Measurements from ENCODE around the gene IMP3. TPM values are rescaled to one million over a fixed set of nuclear protein-coding genes. Genes with fewer than 3 reads are reported as not detected.

Gene IMP3
- total and polyA plus RNA-seq, 9 of the 15 experiments (the other 6 are each of a cell fraction or from before 2014, with no cell fraction given): 14.5 to 160 (median 74.4) TPM

DNA sequence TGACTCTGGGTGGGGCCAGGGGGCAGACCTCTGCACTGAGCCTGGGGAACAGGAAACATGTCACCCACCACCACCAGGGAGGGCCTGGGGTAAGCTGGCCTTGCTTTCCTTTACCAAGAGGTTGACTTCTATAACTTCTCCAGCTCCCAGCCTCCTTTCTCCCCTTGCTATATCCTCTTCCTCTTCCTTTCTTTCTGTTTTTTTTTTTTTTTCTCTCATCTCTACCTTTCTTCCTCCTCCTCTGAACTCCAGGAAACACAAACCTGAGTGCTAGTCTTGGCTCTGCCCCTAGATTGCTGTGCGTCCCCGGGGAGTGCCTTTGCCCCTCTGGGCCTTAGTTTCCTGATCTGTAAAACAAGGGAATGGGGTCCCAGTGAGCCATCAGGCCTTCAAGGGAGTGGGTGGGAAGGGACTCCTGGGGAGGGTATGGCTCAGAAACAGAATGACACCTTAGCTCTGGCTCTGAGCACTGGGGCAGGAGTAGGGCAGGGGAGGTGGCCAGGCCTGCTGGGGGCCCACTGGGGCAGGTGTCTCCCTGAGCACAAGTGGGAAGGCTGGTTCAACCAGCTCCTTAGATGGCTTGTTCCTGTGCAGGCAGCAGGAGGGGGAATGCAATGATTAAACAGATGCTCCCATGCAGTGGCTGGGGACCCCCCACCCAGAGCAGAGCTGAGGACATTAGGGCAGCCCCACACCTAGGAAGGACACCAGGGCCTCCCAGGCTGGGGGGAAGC lies 12.0 kb upstream of the IMP3 start (continued):
- no peak for TF ChIP-seq XRCC4 (IDR thresholded peaks at IDR 0.05; ENCODE audit: extremely low read depth, insufficient read depth, insufficient read length)
- TF ChIP-seq FOXK1 (CRISPR knock-in tag; IDR thresholded peaks at IDR 0.05; ENCODE audit: borderline replicate concordance): no peak

DNA sequence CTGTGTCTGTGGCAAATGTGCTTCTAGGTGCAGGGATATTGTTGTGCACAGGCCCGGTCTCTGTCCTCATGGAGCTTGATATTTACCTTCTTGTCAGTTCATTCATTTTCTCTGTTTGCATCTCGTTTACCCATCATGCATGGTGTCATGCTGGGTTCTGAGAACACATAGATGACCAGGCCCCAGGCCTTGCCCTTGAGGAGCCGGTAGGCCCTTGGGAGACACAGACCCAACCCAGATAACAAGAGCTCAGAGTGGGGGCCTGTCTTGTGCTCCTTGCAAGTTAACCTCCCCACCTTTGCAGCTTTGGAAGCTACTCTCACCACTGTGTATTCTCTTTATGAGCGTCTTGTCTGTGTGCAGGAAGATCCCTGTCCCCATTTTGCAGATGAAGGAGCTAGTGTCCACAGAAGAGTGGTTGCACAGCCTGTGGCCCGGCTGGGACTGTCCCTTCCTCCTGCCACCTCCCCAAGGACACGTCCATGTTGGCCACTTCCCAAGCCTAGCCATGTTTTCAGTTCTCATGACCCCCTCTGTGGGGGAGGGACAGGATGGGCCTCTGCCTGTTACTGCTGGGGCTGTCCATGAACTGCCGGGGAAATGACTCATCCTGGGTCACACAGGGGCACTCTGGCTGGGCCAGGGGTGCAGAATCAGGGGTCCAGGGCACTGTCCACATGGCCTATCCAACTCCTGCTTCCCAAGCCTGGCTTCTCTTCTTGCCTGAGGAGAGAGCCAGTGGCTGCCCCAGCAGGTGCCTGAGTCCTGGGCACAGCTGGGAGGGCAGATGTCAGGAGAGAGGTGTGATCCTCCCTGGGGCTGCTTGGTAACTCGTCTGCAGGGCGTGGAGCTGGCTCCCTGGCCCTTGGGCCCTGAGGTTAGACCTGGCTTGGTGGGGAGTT lies 11.1 kb upstream of the IMP3 start:
- Histone ChIP-seq H3K4me1 (replicated peaks in 1 of 2; ENCODE audit: control insufficient read depth in 2 of 2, insufficient read depth in 2 of 2, low read length in 2 of 2) (peaks cover 49 to 68% of the 10 kb centered on the region in 2 experiments), H3K4me2 (ENCODE audit: insufficient read depth, low read length) (peak overlapping the region; percentile 96), H2AFZ (ENCODE audit: low read depth, low read length) (peak overlapping the region; percentile 55; the same call in 1 of the 2 replicates), H3K9me1 (ENCODE audit: control insufficient read depth, insufficient read depth, low read length) (no peaks in the 10 kb centered on the region), H3K27me3 (ENCODE audit: control insufficient read depth in 2 of 2, insufficient read depth in 2 of 2, low read length in 2 of 2) (no peaks in the 10 kb centered on the region), H3K27ac (ENCODE audit: extremely low read depth, low read depth, low read length) (peak overlapping the region; percentile 79), H3K4me3 (peak overlapping the region; percentile 30), H4K20me1 (replicated peaks; ENCODE audit: control insufficient read depth, insufficient read depth, low read length) (0 out of 2 replicates have a peak, but pooled peaks cover under 1% of the 10 kb centered on the region), H3K9ac (ENCODE audit: insufficient read depth in 1 of 2, low read depth in 2 of 2, low read length in 2 of 2) (peak overlapping the region; percentile 60 to 97), H3K36me3 (ENCODE audit: control insufficient read depth, insufficient read depth, low read length) (peaks cover 20% of the 10 kb centered on the region; the same call in 2 of the 3 replicates), H3K79me2 (ENCODE audit: control insufficient read depth, insufficient read depth, low read length) (peaks cover 76% of the 10 kb centered on the region), H3K9me3 (replicated peaks; ENCODE audit: control insufficient read depth, insufficient read depth, low read depth, low read length) (no peaks in the 10 kb centered on the region)
- ChIA-PET POLR2A (interaction anchor here (0.6 to 4.3 kb wide), 8 partner anchors 10 to 693 kb away, joined by 3 to 20 read pairs (median 4); partner anchors contain the start of genes IMP3 and SNUPN), CTCF (ENCODE audit: low intra/inter-chr PET ratio) (no interaction called here)
- in situ Hi-C loops (cut with MboI) (no loop called here), intact Hi-C loops (cut with micrococcal nuclease) (no loop called here)
- ATAC-seq: peak; percentile 70
- 2% methylated on average over 8 of the region's 9 CpGs for WGBS (ENCODE audit: insufficient coverage, low coverage, missing lambda C conversion rate)
- FAIRE-seq: peak; percentile 97
- BruUV-seq (replicated peaks): no TSS peak
- peak; percentile 79 to 89 (median 84) for DNase-seq (ENCODE audit: extremely low read depth in 1 of 4, low spot score in 3 of 4)
- TF ChIP-seq, protein P1, sequence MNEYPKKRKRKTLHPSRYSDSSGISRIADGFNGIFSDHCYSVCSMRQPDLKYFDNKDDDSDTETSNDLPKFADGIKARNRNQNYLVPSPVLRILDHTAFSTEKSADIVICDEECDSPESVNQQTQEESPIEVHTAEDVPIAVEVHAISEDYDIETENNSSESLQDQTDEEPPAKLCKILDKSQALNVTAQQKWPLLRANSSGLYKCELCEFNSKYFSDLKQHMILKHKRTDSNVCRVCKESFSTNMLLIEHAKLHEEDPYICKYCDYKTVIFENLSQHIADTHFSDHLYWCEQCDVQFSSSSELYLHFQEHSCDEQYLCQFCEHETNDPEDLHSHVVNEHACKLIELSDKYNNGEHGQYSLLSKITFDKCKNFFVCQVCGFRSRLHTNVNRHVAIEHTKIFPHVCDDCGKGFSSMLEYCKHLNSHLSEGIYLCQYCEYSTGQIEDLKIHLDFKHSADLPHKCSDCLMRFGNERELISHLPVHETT (CRISPR knock-in tag; conservative IDR thresholded peaks at IDR 0.05 in 1 of 2, IDR thresholded peaks at IDR 0.05 in 1 of 2): 0 out of 4 replicates have a peak, but pooled peaks of 1 of the 2 experiments have one; percentile 42
- TF ChIP-seq CHD2 (IDR thresholded peaks at IDR 0.05; ENCODE audit: low read depth, low read length) (0 out of 2 replicates have a peak, but pooled peaks have one; percentile 16), SP1 (CRISPR knock-in tag; IDR thresholded peaks at IDR 0.05) (0 out of 2 replicates have a peak, but pooled peaks have one; percentile 28), BHLHE40 (IDR thresholded peaks at IDR 0.05; ENCODE audit: low read length) (peak; percentile 37; the same call in 1 of the 2 replicates), POLR2B (IDR thresholded peaks at IDR 0.05; ENCODE audit: low read depth, partially characterized antibody) (no peak), ARID1B (IDR thresholded peaks at IDR 0.05) (peak; percentile 90), FOSL1 (tag; conservative IDR thresholded peaks at IDR 0.05) (peak; percentile 96), PTBP1 (IDR thresholded peaks at IDR 0.05; ENCODE audit: low read depth, low read length) (0 out of 2 replicates have a peak, but pooled peaks have one; percentile 36), CCNT2 (IDR thresholded peaks at IDR 0.05; ENCODE audit: borderline replicate concordance, extremely low read depth, insufficient read length, low read depth, low read length) (peak; percentile 29), ETV1 (tag; conservative IDR thresholded peaks at IDR 0.05; ENCODE audit: low read depth) (peak; percentile 77), TRIM24 (IDR thresholded peaks at IDR 0.05) (peak in 1 of 2 experiments; percentile 53; a peak in 2 of 4 replicates), RNF2 (IDR thresholded peaks at IDR 0.05) (peak; percentile 80; the same call in 1 of the 2 replicates)
- TF ChIP-seq, protein P2, sequence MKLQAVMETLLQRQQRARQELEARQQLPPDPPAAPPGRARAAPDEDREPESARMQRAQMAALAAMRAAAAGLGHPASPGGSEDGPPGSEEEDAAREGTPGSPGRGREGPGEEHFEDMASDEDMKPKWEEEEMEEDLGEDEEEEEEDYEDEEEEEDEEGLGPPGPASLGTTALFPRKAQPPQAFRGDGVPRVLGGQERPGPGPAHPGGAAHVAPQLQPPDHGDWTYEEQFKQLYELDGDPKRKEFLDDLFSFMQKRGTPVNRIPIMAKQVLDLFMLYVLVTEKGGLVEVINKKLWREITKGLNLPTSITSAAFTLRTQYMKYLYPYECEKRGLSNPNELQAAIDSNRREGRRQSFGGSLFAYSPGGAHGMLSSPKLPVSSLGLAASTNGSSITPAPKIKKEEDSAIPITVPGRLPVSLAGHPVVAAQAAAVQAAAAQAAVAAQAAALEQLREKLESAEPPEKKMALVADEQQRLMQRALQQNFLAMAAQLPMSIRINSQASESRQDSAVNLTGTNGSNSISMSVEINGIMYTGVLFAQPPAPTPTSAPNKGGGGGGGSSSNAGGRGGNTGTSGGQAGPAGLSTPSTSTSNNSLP (IDR thresholded peaks at IDR 0.05; ENCODE audit: borderline replicate concordance, low read depth, low read length): no peak
